GM12878 (cell line): ENCODE measurements around the gene DMXL1. TPM values are rescaled to one million over a fixed set of nuclear protein-coding genes. Genes with fewer than 3 reads are reported as not detected.

Experiments used
- BACH1 ChIP-seq: fragments of 450-650 bp; IDR thresholded peaks from 2 replicates; pipeline ENCODE4 v1.6.1; 2017; ENCODE audit warnings: mild to moderate bottlenecking, borderline replicate concordance
- BCL11A ChIP-seq: IDR thresholded peaks from 2 replicates; pipeline ENCODE4 v1.6.1; 2011; ENCODE audit warnings: low read depth, low read length
- BMI1 ChIP-seq: fragments of 450-650 bp; IDR thresholded peaks from 2 replicates; pipeline ENCODE4 v1.6.1; 2016; ENCODE audit warnings: mild to moderate bottlenecking, moderate library complexity, borderline replicate concordance
- CBX3 ChIP-seq: fragments of 200-600 bp; sonication (generic); IDR thresholded peaks from 2 replicates; pipeline ENCODE4 v1.6.1; 2016; ENCODE audit warnings: low read depth, borderline replicate concordance
- CEBPB ChIP-seq, 2 experiments: fragments of 150-350 bp in 1 of 2; IDR thresholded peaks; 2 replicates each; pipeline ENCODE4 v1.6.1; 2012 to 2014; ENCODE audit warnings: low read depth in 2 of 2, low read length in 2 of 2, borderline replicate concordance in 1 of 2, inconsistent platforms in 1 of 2
- CREM ChIP-seq: IDR thresholded peaks from 2 replicates; pipeline ENCODE4 v1.6.1; 2014; ENCODE audit warnings: antibody characterized with exemption, low read depth
- EGR1 ChIP-seq, 2 experiments: IDR thresholded peaks; 1 replicate in 1 of 2; 2 replicates in 1 of 2; pipeline ENCODE4 v1.6.1; 2011 to 2012; ENCODE audit warnings: low read depth in 2 of 2, low read length in 2 of 2, borderline replicate concordance in 1 of 2, mild to moderate bottlenecking in 1 of 2, moderate library complexity in 1 of 2
- FOXM1 ChIP-seq: IDR thresholded peaks from 2 replicates; pipeline ENCODE4 v1.6.1; 2012; ENCODE audit warnings: low read depth, mild to moderate bottlenecking, inconsistent platforms, low read length, moderate library complexity
- JUND ChIP-seq: IDR thresholded peaks from 2 replicates; pipeline ENCODE4 v1.6.1; 2012; ENCODE audit warnings: low read depth, mild to moderate bottlenecking, low read length, improper control_type of control experiment, moderate library complexity
- LARP7 ChIP-seq: fragments of 450-650 bp; IDR thresholded peaks from 2 replicates; pipeline ENCODE4 v1.6.1; 2017; ENCODE audit warnings: mild to moderate bottlenecking
- MTA3 ChIP-seq: IDR thresholded peaks from 2 replicates; pipeline ENCODE4 v1.6.1; 2012; ENCODE audit warnings: low read length, inconsistent platforms, borderline replicate concordance
- MYB ChIP-seq: fragments of 150-350 bp; IDR thresholded peaks from 2 replicates; pipeline ENCODE4 v1.6.1; 2014; ENCODE audit warnings: mild to moderate bottlenecking, low read depth, low read length, borderline replicate concordance
- NKRF ChIP-seq: fragments of 450-650 bp; conservative IDR thresholded peaks from 2 replicates; pipeline ENCODE4 v1.6.1; 2017; ENCODE audit warnings: mild to moderate bottlenecking, moderate library complexity
- POLR2AphosphoS2 ChIP-seq: IDR thresholded peaks from 2 replicates; pipeline ENCODE4 v1.6.1; 2011; ENCODE audit warnings: low read depth, mild to moderate bottlenecking, low read length, improper control_type of control experiment, moderate library complexity
- RAD21 ChIP-seq: IDR thresholded peaks from 2 replicates; pipeline ENCODE4 v1.6.1; 2011; ENCODE audit warnings: mild to moderate bottlenecking, low read depth, low read length, moderate library complexity; ENCODE audit not compliant: insufficient read depth
- RAD51 ChIP-seq: fragments of 450-650 bp; IDR thresholded peaks from 2 replicates; pipeline ENCODE4 v1.6.1; 2016; ENCODE audit warnings: moderate library complexity, mild to moderate bottlenecking, inconsistent platforms
- RELA ChIP-seq: fragments of 450-650 bp; IDR thresholded peaks from 2 replicates; pipeline ENCODE4 v1.8.0; 2014; ENCODE audit warnings: borderline replicate concordance; ENCODE audit not compliant: partially characterized antibody
- RUNX3 ChIP-seq: IDR thresholded peaks from 2 replicates; pipeline ENCODE4 v1.6.1; 2012; ENCODE audit warnings: low read length, inconsistent platforms
- SIX5 ChIP-seq: IDR thresholded peaks from 2 replicates; pipeline ENCODE4 v1.6.1; 2011; ENCODE audit warnings: mild to moderate bottlenecking, low read depth, low read length, moderate library complexity; ENCODE audit not compliant: severe bottlenecking
- SMARCA5 ChIP-seq: fragments of 450-650 bp; IDR thresholded peaks from 2 replicates; pipeline ENCODE4 v1.6.1; 2017; ENCODE audit warnings: mild to moderate bottlenecking
- SRF ChIP-seq, 2 experiments: IDR thresholded peaks; 2 replicates each; pipeline ENCODE4 v1.6.1; 2011; ENCODE audit warnings: low read depth in 2 of 2, low read length in 2 of 2, mild to moderate bottlenecking in 1 of 2, moderate library complexity in 1 of 2
- STAT1 ChIP-seq: fragments of 450-650 bp; conservative IDR thresholded peaks from 2 replicates; pipeline ENCODE4 v1.6.1; 2014; ENCODE audit warnings: antibody characterized with exemption, mild to moderate bottlenecking
- WRNIP1 ChIP-seq: IDR thresholded peaks from 2 replicates; pipeline ENCODE4 v1.6.1; 2011; ENCODE audit warnings: low read depth, low read length, improper control_type of control experiment, borderline replicate concordance
- YY1 ChIP-seq: IDR thresholded peaks from 2 replicates; pipeline ENCODE4 v1.6.1; 2011; ENCODE audit warnings: low read depth, mild to moderate bottlenecking, low read length
- ZNF24 ChIP-seq: fragments of 450-650 bp; IDR thresholded peaks from 2 replicates; pipeline ENCODE4 v1.6.1; 2017; ENCODE audit warnings: antibody characterized with exemption, mild to moderate bottlenecking
- ZNF622 ChIP-seq: fragments of 450-650 bp; IDR thresholded peaks from 2 replicates; pipeline ENCODE4 v1.6.1; 2017; ENCODE audit warnings: mild to moderate bottlenecking, inconsistent platforms
- ZNF687 ChIP-seq: fragments of 450-650 bp; IDR thresholded peaks from 2 replicates; pipeline ENCODE4 v1.6.1; 2017; ENCODE audit warnings: mild to moderate bottlenecking, moderate library complexity
- polyA plus RNA-seq, 11 experiments: library from polyadenylated mRNA; depleted of rRNA in 4 of 11; unstranded in 6 of 11; stranded (reverse) in 5 of 11; fragments of >200 nt; fragmentation: Nextera tagmentation in 4 of 11; fragmentation: Illumina TruSeq in 1 of 11; extraction: Ambion mirVana in 4 of 11; extraction: Trizol in 1 of 11; gene quantifications; 1 replicate in 1 of 11; 2 replicates in 10 of 11; pipeline versions ENCODE4 v1.2.1 to v1.2.3, GENCODE V29; 2011 to 2016; ENCODE audit warnings: inconsistent platforms in 2 of 11, missing spikeins in 2 of 11, low read depth in 1 of 11
- total RNA-seq, 4 experiments: library from RNA; depleted of rRNA in 3 of 4; stranded (reverse); fragments of >200 nt in 3 of 4; fragmentation: Illumina TruSeq in 1 of 4; extraction: Trizol in 1 of 4; gene quantifications; 2 replicates each; pipeline versions ENCODE4 v1.2.1 to v1.2.3, GENCODE V29; 2013 to 2021

The DMXL1 gene
- total and polyA plus RNA-seq, 10 of the 15 experiments (the other 5 are each of a cell fraction or from before 2014, with no cell fraction given) = 9.1 to 67.7 (median 34.1) TPM

- TF ChIP-seq YY1 = no peak
- no peak for TF ChIP-seq ZNF687
- TF ChIP-seq BACH1 = peak; percentile 59; the same call in 1 of the 2 replicates
- TF ChIP-seq FOXM1 = no peak
- peak; percentile 35; the same call in 1 of the 2 replicates for TF ChIP-seq RAD51
- TF ChIP-seq WRNIP1 = no peak
- no peak for TF ChIP-seq RELA
- no peak for TF ChIP-seq SIX5
- TF ChIP-seq STAT1 = no peak
- TF ChIP-seq LARP7 = no peak
- TF ChIP-seq POLR2AphosphoS2 = no peak
- TF ChIP-seq EGR1 (IDR thresholded peaks at IDR 0.05; ENCODE audit: borderline replicate concordance in 1 of 2, low read depth in 2 of 2, low read length in 2 of 2) = no peak
- TF ChIP-seq CEBPB (IDR thresholded peaks at IDR 0.05; ENCODE audit: borderline replicate concordance in 1 of 2, low read depth in 2 of 2, low read length in 2 of 2) = no peak
- TF ChIP-seq NKRF = no peak
- peak; percentile 70; the same call in 1 of the 2 replicates for TF ChIP-seq CREM
- no peak for TF ChIP-seq MYB
- no peak for TF ChIP-seq CBX3
- no peak for TF ChIP-seq RAD21
- no peak for TF ChIP-seq SMARCA5
- no peak for TF ChIP-seq BMI1
- peak; percentile 51; the same call in 1 of the 2 replicates for TF ChIP-seq BCL11A
- no peak for TF ChIP-seq ZNF622
- TF ChIP-seq JUND = no peak
- no peak for TF ChIP-seq SRF (IDR thresholded peaks at IDR 0.05; ENCODE audit: low read depth in 2 of 2, low read length in 2 of 2)
- TF ChIP-seq ZNF24 = no peak
- peak; percentile 72 for TF ChIP-seq RUNX3
- no peak for TF ChIP-seq MTA3
Measured at GRCh38 chr5:119290161-119290569, 219.3 kb downstream of the DMXL1 start (continued).
